ENCODE measurements around the gene C6orf58.

- TF ChIP-seq, protein P1, sequence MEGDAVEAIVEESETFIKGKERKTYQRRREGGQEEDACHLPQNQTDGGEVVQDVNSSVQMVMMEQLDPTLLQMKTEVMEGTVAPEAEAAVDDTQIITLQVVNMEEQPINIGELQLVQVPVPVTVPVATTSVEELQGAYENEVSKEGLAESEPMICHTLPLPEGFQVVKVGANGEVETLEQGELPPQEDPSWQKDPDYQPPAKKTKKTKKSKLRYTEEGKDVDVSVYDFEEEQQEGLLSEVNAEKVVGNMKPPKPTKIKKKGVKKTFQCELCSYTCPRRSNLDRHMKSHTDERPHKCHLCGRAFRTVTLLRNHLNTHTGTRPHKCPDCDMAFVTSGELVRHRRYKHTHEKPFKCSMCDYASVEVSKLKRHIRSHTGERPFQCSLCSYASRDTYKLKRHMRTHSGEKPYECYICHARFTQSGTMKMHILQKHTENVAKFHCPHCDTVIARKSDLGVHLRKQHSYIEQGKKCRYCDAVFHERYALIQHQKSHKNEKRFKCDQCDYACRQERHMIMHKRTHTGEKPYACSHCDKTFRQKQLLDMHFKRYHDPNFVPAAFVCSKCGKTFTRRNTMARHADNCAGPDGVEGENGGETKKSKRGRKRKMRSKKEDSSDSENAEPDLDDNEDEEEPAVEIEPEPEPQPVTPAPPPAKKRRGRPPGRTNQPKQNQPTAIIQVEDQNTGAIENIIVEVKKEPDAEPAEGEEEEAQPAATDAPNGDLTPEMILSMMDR (IDR thresholded peaks at IDR 0.05; ENCODE audit: poor library complexity, severe bottlenecking), result no peak
- TF ChIP-seq POLR2AphosphoS5 (IDR thresholded peaks at IDR 0.05), result no peak
- no peak for TF ChIP-seq EP300 (conservative IDR thresholded peaks at IDR 0.05; ENCODE audit: poor library complexity, severe bottlenecking)
- no peak for TF ChIP-seq EZH2 (IDR thresholded peaks at IDR 0.05; ENCODE audit: borderline replicate concordance, insufficient read depth, low read length, poor library complexity, severe bottlenecking)
- TF ChIP-seq REST (IDR thresholded peaks at IDR 0.05; ENCODE audit: borderline replicate concordance), result no peak
Observed at GRCh38 chr6:127590344-127590743, 13.4 kb downstream of the C6orf58 start.
